BJ (cell line): Measurements from ENCODE around the gene ARFRP1. TPM values are rescaled to one million over a fixed set of nuclear protein-coding genes. Genes with fewer than 3 reads are reported as not detected.

Experiments used
- CTCF ChIA-PET: fragments of 350-600 bp; formaldehyde crosslinking; extraction: SDS; loops from one replicate; lab custom pipeline; 2021; ENCODE audit warnings: antibody characterized with exemption, inconsistent platforms; lab: Yijun Ruan, JAX
- POLR2A ChIA-PET: fragments of 300-600 bp; sonication (Branson Sonifier 250); formaldehyde crosslinking; extraction: SDS; loops from one replicate; lab custom pipeline; 2021; ENCODE audit warnings: antibody characterized with exemption; lab: Charles Lee
- DNase-seq: peaks from one replicate; pipeline ENCODE4 v3.0.0-alpha.2; 2011; ENCODE audit warnings: low read depth
- H3K27me3 ChIP-seq: 2 replicates; pipeline ENCODE4 v1.6.0; 2011; ENCODE audit warnings: low read length; ENCODE audit not compliant: control insufficient read depth, insufficient read depth
- H3K36me3 ChIP-seq: 2 replicates; pipeline ENCODE4 v1.5.1; 2011; ENCODE audit warnings: low read length; ENCODE audit not compliant: control insufficient read depth, insufficient read depth
- H3K4me3 ChIP-seq: 2 replicates; pipeline ENCODE4 v1.5.1; 2011; ENCODE audit warnings: low read depth, mild to moderate bottlenecking, control low read depth, low read length
- CTCF ChIP-seq: IDR thresholded peaks from 2 replicates; pipeline ENCODE4 v1.5.1; 2011; ENCODE audit warnings: low read depth, mild to moderate bottlenecking, control low read depth, inconsistent platforms, low read length, moderate library complexity; ENCODE audit not compliant: insufficient read depth
- polyA plus RNA-seq: library from polyadenylated mRNA; depleted of rRNA; stranded (reverse); fragments of >200 nt; gene quantifications from 2 replicates; pipeline ENCODE4 v1.2.3, GENCODE V29; 2011

Gene ARFRP1
- polyA plus RNA-seq, 1 experiment = 41.9 TPM

- ChIA-PET CTCF (interaction anchor here (1.0 kb wide), 1 partner anchor 285 kb away, joined by 3 read pairs; no protein-coding TSS in a partner anchor), POLR2A (no interaction called here)
- no peak for DNase-seq
- no peak overlapping the region for H3K4me3 ChIP-seq
- peaks cover 5% of the 10 kb centered on the region for H3K36me3 ChIP-seq
- TF ChIP-seq CTCF = no peak
- no peaks in the 10 kb centered on the region for H3K27me3 ChIP-seq
These were observed 18.5 kb downstream of the ARFRP1 start for GRCh38 chr20:63689046-63690002.

GRCh38 chr20:63688228-63689045, 19.3 kb downstream of the ARFRP1 start:
- Histone ChIP-seq H3K4me3 (no peak overlapping the region), H3K36me3 (peaks cover 3% of the 10 kb centered on the region), H3K27me3 (no peaks in the 10 kb centered on the region)
- POLR2A ChIA-PET = no interaction called here
- CTCF ChIA-PET = interaction anchor here (1.5 kb wide), 1 partner anchor 151 kb away, joined by 3 read pairs; the partner anchor contains the start of gene PTK6
- DNase-seq = no peak
- TF ChIP-seq CTCF = no peak

DNA sequence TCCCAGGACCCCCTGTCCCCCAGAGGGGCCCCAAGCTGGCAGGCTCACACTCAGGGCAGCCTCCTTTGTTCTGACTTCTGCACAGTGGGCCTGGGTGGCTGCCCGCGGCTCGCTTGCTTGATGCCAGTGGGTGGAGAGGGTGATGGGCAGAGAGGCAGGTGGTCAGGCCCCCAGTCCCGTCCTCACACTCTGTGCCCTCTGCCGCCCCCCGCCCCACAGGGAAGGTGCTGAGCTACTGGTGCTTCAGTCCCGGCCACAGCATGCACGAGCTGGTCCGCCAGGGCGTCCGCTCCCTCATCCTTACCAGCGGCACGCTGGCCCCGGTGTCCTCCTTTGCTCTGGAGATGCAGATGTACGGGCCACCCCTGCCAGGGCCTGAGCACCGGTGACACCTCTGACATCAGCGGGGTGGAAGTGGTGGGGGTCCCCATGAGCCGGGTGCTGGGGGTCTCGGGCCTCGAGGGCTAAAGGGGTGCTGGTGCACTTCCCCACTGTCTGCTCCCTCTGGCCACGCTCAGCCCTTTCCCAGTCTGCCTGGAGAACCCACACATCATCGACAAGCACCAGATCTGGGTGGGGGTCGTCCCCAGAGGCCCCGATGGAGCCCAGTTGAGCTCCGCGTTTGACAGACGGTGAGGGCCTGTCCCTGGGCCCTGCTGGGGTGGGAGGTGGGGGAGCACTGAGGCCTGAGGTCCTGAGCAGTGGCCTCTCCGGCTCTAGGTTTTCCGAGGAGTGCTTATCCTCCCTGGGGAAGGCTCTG, 20.2 kb downstream of the ARFRP1 start:
- Histone ChIP-seq H3K4me3 (no peak overlapping the region), H3K36me3 (peaks cover 3% of the 10 kb centered on the region), H3K27me3 (no peaks in the 10 kb centered on the region)
- POLR2A ChIA-PET = interaction anchor here (0.6 kb wide), 1 partner anchor 114 kb away, joined by 5 read pairs; no protein-coding TSS in a partner anchor
- CTCF ChIA-PET = interaction anchor here (1.5 kb wide), 1 partner anchor 150 kb away, joined by 3 read pairs; the partner anchor contains the start of gene PTK6
- DNase-seq = no peak
- no peak for TF ChIP-seq CTCF

GRCh38 chr20:63686492-63687321, 21.1 kb downstream of the ARFRP1 start:
- Histone ChIP-seq H3K36me3 (peaks cover 1% of the 10 kb centered on the region; the same call in 1 of the 2 replicates), H3K4me3 (no peak overlapping the region), H3K27me3 (no peaks in the 10 kb centered on the region)
- TF ChIP-seq CTCF = no peak
- DNase-seq = no peak
- CTCF ChIA-PET = interaction anchor here (1.5 kb wide), 1 partner anchor 149 kb away, joined by 3 read pairs; the partner anchor contains the start of gene PTK6
- POLR2A ChIA-PET = interaction anchor here (0.6 kb wide), 1 partner anchor 115 kb away, joined by 5 read pairs; no protein-coding TSS in a partner anchor
